CD14-positive monocyte (primary cell): ENCODE data around the gene EXOC4. TPM values are rescaled to one million over a fixed set of nuclear protein-coding genes. Genes with fewer than 3 reads are reported as not detected.

Experiments used
- DNase-seq, 3 donors: peaks; one replicate each; pipeline ENCODE4 v3.0.0-alpha.2; 2011 to 2022
- H2AFZ ChIP-seq: 2 replicates; pipeline ENCODE4 v1.6.0; 2012; ENCODE audit warnings: mild to moderate bottlenecking, low read depth, low read length, inconsistent platforms; ENCODE audit not compliant: insufficient read depth, poor library complexity, severe bottlenecking
- H3K27ac ChIP-seq, 2 donors: 1 replicate in 1 of 2; 2 replicates in 1 of 2; pipeline ENCODE4 v1.5.1; 2012 to 2013; ENCODE audit warnings: low read length in 2 of 2, control low read depth in 1 of 2, inconsistent platforms in 1 of 2, low read depth in 1 of 2, mild to moderate bottlenecking in 1 of 2
- H3K27me3 ChIP-seq, 2 donors: one replicate each; pipeline versions ENCODE4 v1.6.0 to v1.6.1; 2011 to 2013; ENCODE audit warnings: low read length in 2 of 2; ENCODE audit not compliant: control insufficient read depth in 2 of 2, insufficient read depth in 2 of 2
- H3K36me3 ChIP-seq, 2 donors: replicated peaks in 1 of 2; 1 replicate in 1 of 2; 2 replicates in 1 of 2; pipeline versions ENCODE4 v1.5.1 to v1.6.1; 2012 to 2013; ENCODE audit warnings: low read length in 2 of 2, control low read depth in 1 of 2, inconsistent platforms in 1 of 2, mild to moderate bottlenecking in 1 of 2; ENCODE audit not compliant: insufficient read depth in 2 of 2, control insufficient read depth in 1 of 2
- H3K4me1 ChIP-seq, 2 donors: 1 replicate in 1 of 2; 2 replicates in 1 of 2; pipeline versions ENCODE4 v1.5.1 to v1.6.1; 2012 to 2013; ENCODE audit warnings: low read length in 2 of 2, control low read depth in 1 of 2, inconsistent platforms in 1 of 2, mild to moderate bottlenecking in 1 of 2, moderate library complexity in 1 of 2; ENCODE audit not compliant: insufficient read depth in 2 of 2, control insufficient read depth in 1 of 2
- H3K4me2 ChIP-seq: replicated peaks from 2 replicates; pipeline ENCODE3; 2012; ENCODE audit warnings: low read length, moderate library complexity, mild to moderate bottlenecking; ENCODE audit not compliant: poor library complexity, severe bottlenecking; ENCODE audit errors: extremely low read depth
- H3K4me3 ChIP-seq, 3 experiments: fragments of 200-600 bp in 1 of 3; sonication (generic) in 1 of 3; replicated peaks in 1 of 3; 1 replicate in 2 of 3; 2 replicates in 1 of 3; pipeline ENCODE4 v1.5.1; 2011 to 2013; ENCODE audit warnings: low read length in 3 of 3, mild to moderate bottlenecking in 3 of 3, control low read depth in 2 of 3, low read depth in 2 of 3, inconsistent platforms in 1 of 3, moderate library complexity in 1 of 3
- H3K79me2 ChIP-seq: 2 replicates; pipeline ENCODE4 v1.6.0; 2012; ENCODE audit warnings: mild to moderate bottlenecking, control low read depth, inconsistent platforms, low read length, moderate library complexity; ENCODE audit not compliant: insufficient read depth
- H3K9ac ChIP-seq: 2 replicates; pipeline ENCODE4 v1.6.0; 2017; ENCODE audit warnings: low read length, mild to moderate bottlenecking; ENCODE audit not compliant: insufficient read depth, poor library complexity, severe bottlenecking
- H3K9me3 ChIP-seq, 2 donors: replicated peaks in 1 of 2; 1 replicate in 1 of 2; 2 replicates in 1 of 2; pipeline versions ENCODE4 v1.5.1 to v1.6.1; 2012 to 2013; ENCODE audit warnings: low read length in 2 of 2, control low read depth in 1 of 2; ENCODE audit not compliant: control insufficient read depth in 1 of 2, insufficient read depth in 1 of 2
- H4K20me1 ChIP-seq: 2 replicates; pipeline ENCODE4 v1.6.0; 2012; ENCODE audit warnings: mild to moderate bottlenecking, low read length, control low read depth, moderate library complexity; ENCODE audit not compliant: insufficient read depth
- H3K27ac Mint-ChIP-seq, 7 donors: one replicate each; pipeline ENCODE4 v1.8.0; 2020; ENCODE audit warnings: mild to moderate bottlenecking in 7 of 7, mixed read lengths in 7 of 7, moderate library complexity in 6 of 7, inconsistent platforms in 2 of 7
- H3K27me3 Mint-ChIP-seq, 3 donors: one replicate each; pipeline ENCODE4 v1.8.0; 2021 to 2022; ENCODE audit warnings: low read depth in 3 of 3, mild to moderate bottlenecking in 3 of 3, mixed read lengths in 3 of 3, moderate library complexity in 3 of 3, inconsistent platforms in 1 of 3
- H3K36me3 Mint-ChIP-seq, 2 donors: one replicate each; pipeline ENCODE4 v1.8.0; 2020; ENCODE audit warnings: mixed read lengths in 2 of 2, inconsistent platforms in 1 of 2, mild to moderate bottlenecking in 1 of 2
- H3K4me1 Mint-ChIP-seq: one replicate; pipeline ENCODE4 v1.8.0; 2020; ENCODE audit warnings: mild to moderate bottlenecking, mixed read lengths
- H3K4me3 Mint-ChIP-seq, 2 donors: one replicate each; pipeline ENCODE4 v1.8.0; 2020; ENCODE audit warnings: mild to moderate bottlenecking in 2 of 2, mixed read lengths in 2 of 2, moderate library complexity in 1 of 2
- H3K9me3 Mint-ChIP-seq, 7 donors: one replicate each; pipeline ENCODE4 v1.8.0; 2020 to 2022; ENCODE audit warnings: mixed read lengths in 7 of 7, mild to moderate bottlenecking in 6 of 7, moderate library complexity in 6 of 7, inconsistent platforms in 2 of 7
- WGBS: methylation state at CpG from one replicate; pipeline ENCODE4 v1.1.5; 2013; ENCODE audit warnings: missing lambda C conversion rate; ENCODE audit not compliant: insufficient coverage; 5-methylcytosine and 5-hydroxymethylcytosine counted together
- intact Hi-C, 2 donors: fragments of 100-400 bp; cut with micrococcal nuclease; formaldehyde crosslinking; loops; one replicate each; pipeline versions ENCODE4 v1.15.0 to v1.15.1; 2023
- polyA plus RNA-seq, 3 donors: library from polyadenylated mRNA; depleted of rRNA in 1 of 3; unstranded in 2 of 3; stranded (reverse) in 1 of 3; fragments of 300-500 nt in 2 of 3; fragments of >200 nt in 1 of 3; fragmentation: Illumina TruSeq in 2 of 3; gene quantifications; 1 replicate in 2 of 3; 2 replicates in 1 of 3; pipeline ENCODE4 v1.2.3, GENCODE V29; 2012 to 2021
- TF ChIP-seq, protein P1 (sequence below): fragments of 200-600 bp; IDR thresholded peaks from one replicate; pipeline ENCODE4 v1.8.0; 2022; ENCODE audit warnings: antibody characterized with exemption, mild to moderate bottlenecking

The EXOC4 gene
- polyA plus RNA-seq, 3 donors = 20.6 to 22.3 (median 22.3) TPM

DNA sequence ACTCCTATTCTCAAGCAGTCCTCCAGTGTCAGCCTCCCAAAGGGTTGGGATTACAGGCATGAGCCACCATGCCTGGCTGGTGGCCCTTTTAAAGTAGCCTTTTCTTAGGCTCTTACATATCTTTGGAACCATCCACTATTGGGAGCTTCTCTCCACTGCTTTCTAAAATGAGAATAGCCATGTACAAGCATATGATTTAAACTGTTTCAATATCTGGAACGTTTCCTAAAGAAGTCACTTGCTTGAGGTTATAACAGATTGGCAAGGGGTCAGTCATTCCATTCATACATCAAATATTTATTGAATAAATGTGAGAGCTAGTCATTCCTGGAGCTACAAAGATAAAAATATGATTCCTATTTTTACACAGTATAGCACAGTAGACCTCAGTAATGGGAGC, 776.9 kb downstream of the EXOC4 start:
- no peak overlapping the region for H3K27ac Mint-ChIP-seq
- WGBS = no CpG with 5 or more reads among the region's 1 CpG
- Histone ChIP-seq H4K20me1 (no peaks in the 10 kb centered on the region), H3K9me3 (no peaks in the 10 kb centered on the region), H3K4me1 (no peaks in the 10 kb centered on the region), H3K27ac (no peak overlapping the region), H3K27me3 (no peaks in the 10 kb centered on the region), H3K4me2 (no peak overlapping the region), H3K9ac (no peak overlapping the region), H3K4me3 (no peak overlapping the region), H2AFZ (no peak overlapping the region), H3K36me3 (no peaks in the 10 kb centered on the region), H3K79me2 (no peaks in the 10 kb centered on the region)
- TF ChIP-seq, protein P1, sequence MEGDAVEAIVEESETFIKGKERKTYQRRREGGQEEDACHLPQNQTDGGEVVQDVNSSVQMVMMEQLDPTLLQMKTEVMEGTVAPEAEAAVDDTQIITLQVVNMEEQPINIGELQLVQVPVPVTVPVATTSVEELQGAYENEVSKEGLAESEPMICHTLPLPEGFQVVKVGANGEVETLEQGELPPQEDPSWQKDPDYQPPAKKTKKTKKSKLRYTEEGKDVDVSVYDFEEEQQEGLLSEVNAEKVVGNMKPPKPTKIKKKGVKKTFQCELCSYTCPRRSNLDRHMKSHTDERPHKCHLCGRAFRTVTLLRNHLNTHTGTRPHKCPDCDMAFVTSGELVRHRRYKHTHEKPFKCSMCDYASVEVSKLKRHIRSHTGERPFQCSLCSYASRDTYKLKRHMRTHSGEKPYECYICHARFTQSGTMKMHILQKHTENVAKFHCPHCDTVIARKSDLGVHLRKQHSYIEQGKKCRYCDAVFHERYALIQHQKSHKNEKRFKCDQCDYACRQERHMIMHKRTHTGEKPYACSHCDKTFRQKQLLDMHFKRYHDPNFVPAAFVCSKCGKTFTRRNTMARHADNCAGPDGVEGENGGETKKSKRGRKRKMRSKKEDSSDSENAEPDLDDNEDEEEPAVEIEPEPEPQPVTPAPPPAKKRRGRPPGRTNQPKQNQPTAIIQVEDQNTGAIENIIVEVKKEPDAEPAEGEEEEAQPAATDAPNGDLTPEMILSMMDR = no peak
- peaks cover 2 to 6% of the 10 kb centered on the region in 2 donors for H3K36me3 Mint-ChIP-seq
- intact Hi-C loops = no loop called here
- no peak for DNase-seq
- H3K27me3 Mint-ChIP-seq = no peaks in the 10 kb centered on the region
- H3K4me3 Mint-ChIP-seq = no peak overlapping the region
- peaks cover 2 to 9% (median 3%) of the 10 kb centered on the region in 7 donors for H3K9me3 Mint-ChIP-seq
- H3K4me1 Mint-ChIP-seq = no peaks in the 10 kb centered on the region

DNA sequence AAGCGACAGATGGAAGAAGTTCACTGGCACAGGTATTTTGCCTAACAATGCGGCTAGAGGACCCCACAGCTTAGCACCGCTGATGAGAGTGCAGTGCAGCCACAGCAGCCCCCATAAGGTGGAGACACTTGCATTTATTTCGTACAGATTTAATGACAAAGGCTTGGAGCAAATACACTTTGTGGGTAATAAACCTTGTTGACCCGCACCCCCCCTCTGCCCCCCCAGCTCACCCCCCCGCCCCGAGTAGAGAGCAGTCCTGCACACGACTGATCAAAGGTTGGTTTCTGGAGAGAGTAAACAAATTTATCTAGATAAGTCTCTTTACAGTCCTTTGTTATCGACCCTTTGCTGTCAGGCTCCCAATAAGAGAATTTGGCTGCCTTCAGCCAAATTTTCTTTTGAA, 777.6 kb downstream of the EXOC4 start:
- Mint-ChIP-seq H3K4me3 (no peak overlapping the region), H3K27ac (no peak overlapping the region), H3K36me3 (peaks cover 2 to 6% of the 10 kb centered on the region in 2 donors), H3K4me1 (no peaks in the 10 kb centered on the region), H3K27me3 (no peaks in the 10 kb centered on the region), H3K9me3 (peaks cover under 1 to 9% (median 3%) of the 10 kb centered on the region in 7 donors)
- Histone ChIP-seq H3K4me2 (no peak overlapping the region), H3K4me1 (no peaks in the 10 kb centered on the region), H3K4me3 (no peak overlapping the region), H3K27me3 (no peaks in the 10 kb centered on the region), H2AFZ (no peak overlapping the region), H4K20me1 (no peaks in the 10 kb centered on the region), H3K79me2 (no peaks in the 10 kb centered on the region), H3K9me3 (no peaks in the 10 kb centered on the region), H3K9ac (no peak overlapping the region), H3K36me3 (no peaks in the 10 kb centered on the region), H3K27ac (no peak overlapping the region)
- DNase-seq = no peak
- TF ChIP-seq, protein P1 = no peak
- intact Hi-C loops = no loop called here
- 100% methylated on average over 3 of the region's 9 CpGs for WGBS
